ENCODE results near the gene RAD51B. TPM values are rescaled to one million over a fixed set of nuclear protein-coding genes. Genes with fewer than 3 reads are reported as not detected.

RAD51B gene
- total RNA-seq, 1 experiment from 2014 or later = 16.7 TPM

DNA sequence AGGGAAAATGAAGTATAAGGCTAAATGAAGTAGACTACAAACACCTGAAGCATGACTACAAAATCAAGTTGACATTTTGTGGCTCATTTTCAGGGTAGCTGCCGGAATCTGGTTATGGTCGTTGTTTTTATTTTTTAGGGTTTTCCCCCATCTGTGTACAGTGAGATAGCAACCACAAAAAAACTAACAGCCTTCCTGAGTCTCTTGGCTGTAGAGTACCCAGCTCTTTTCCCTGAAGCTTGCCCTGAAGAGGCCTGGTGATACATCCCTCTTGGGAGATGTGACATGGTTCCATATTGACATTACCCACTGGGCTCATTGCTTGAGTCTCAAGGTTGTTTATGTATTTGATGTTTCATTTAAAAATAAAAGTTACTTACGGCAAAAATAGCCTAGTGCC, 549.3 kb downstream of the RAD51B start:
- H3K18ac ChIP-seq (ENCODE audit: insufficient read length, low read depth, low read length) = no peak overlapping the region
- H3K79me1 ChIP-seq (ENCODE audit: insufficient read depth, low read depth, low read length, poor library complexity, severe bottlenecking) = no peaks in the 10 kb centered on the region
- H3K14ac ChIP-seq (ENCODE audit: insufficient read depth, low read length) = no peak overlapping the region
- no peak overlapping the region for H4K5ac ChIP-seq (ENCODE audit: insufficient read length, low read depth, low read length)
- no peak overlapping the region for H3K9ac ChIP-seq (ENCODE audit: extremely low read depth, insufficient read length, low read length)
- H3K9me3 Mint-ChIP-seq = 0 out of 5 replicates have a peak, but pooled peaks cover 0 to 3% of the 10 kb centered on the region in 2 experiments
- H2BK5ac ChIP-seq (ENCODE audit: insufficient read length, low read length) = no peak overlapping the region
- no peak overlapping the region for H3T11ph ChIP-seq (ENCODE audit: low read length)
- no peaks in the 10 kb centered on the region for H3K79me2 ChIP-seq (ENCODE audit: insufficient read depth, low read length)
- no peak overlapping the region for H4K91ac ChIP-seq (ENCODE audit: insufficient read length, low read depth, low read length)
- no peaks in the 10 kb centered on the region for H3K9me3 ChIP-seq (ENCODE audit: control insufficient read depth, low read depth, low read length)
- H4K20me1 ChIP-seq (ENCODE audit: control insufficient read depth, insufficient read depth, insufficient read length) = no peaks in the 10 kb centered on the region
- no peak overlapping the region for H2AFZ ChIP-seq (ENCODE audit: low read length)
- H2BK20ac ChIP-seq (ENCODE audit: low read depth, low read length, poor library complexity, severe bottlenecking) = no peak overlapping the region
- H3K4me1 ChIP-seq (ENCODE audit: insufficient read depth, low read length) = peaks cover 6% of the 10 kb centered on the region; the same call in 1 of the 2 replicates
- no peak overlapping the region for H3K23ac ChIP-seq (ENCODE audit: insufficient read length, low read depth, low read length)
- H3K56ac ChIP-seq (ENCODE audit: insufficient read length, low read depth, low read length) = no peak overlapping the region
- no peak overlapping the region for H3K4me3 Mint-ChIP-seq
- H3K27ac Mint-ChIP-seq = no peak overlapping the region
- no peak overlapping the region for H3K4ac ChIP-seq (ENCODE audit: low read depth, low read length)
- DNase-seq = no peak
- peaks cover 30 to 32% of the 10 kb centered on the region in 2 experiments for H3K4me1 Mint-ChIP-seq
- no peak overlapping the region for H2BK120ac ChIP-seq (ENCODE audit: low read depth, low read length, poor library complexity, severe bottlenecking)
- no peak overlapping the region for H2BK15ac ChIP-seq (ENCODE audit: low read depth, low read length)
- H4K8ac ChIP-seq (replicated peaks; ENCODE audit: insufficient read length, low read depth, low read length) = no peak overlapping the region
- H3K36me3 Mint-ChIP-seq (ENCODE audit: insufficient read depth in 1 of 3, low read depth in 3 of 3) = no peaks in the 10 kb centered on the region
- TF ChIP-seq, protein P1, sequence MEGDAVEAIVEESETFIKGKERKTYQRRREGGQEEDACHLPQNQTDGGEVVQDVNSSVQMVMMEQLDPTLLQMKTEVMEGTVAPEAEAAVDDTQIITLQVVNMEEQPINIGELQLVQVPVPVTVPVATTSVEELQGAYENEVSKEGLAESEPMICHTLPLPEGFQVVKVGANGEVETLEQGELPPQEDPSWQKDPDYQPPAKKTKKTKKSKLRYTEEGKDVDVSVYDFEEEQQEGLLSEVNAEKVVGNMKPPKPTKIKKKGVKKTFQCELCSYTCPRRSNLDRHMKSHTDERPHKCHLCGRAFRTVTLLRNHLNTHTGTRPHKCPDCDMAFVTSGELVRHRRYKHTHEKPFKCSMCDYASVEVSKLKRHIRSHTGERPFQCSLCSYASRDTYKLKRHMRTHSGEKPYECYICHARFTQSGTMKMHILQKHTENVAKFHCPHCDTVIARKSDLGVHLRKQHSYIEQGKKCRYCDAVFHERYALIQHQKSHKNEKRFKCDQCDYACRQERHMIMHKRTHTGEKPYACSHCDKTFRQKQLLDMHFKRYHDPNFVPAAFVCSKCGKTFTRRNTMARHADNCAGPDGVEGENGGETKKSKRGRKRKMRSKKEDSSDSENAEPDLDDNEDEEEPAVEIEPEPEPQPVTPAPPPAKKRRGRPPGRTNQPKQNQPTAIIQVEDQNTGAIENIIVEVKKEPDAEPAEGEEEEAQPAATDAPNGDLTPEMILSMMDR (conservative IDR thresholded peaks at IDR 0.05) = no peak
- H3K23me2 ChIP-seq (ENCODE audit: insufficient read length, low read depth, low read length, poor library complexity, severe bottlenecking) = no peaks in the 10 kb centered on the region
- no peak overlapping the region for H3K27ac ChIP-seq (ENCODE audit: insufficient read length, low read depth, low read length)
- peaks cover 57% of the 10 kb centered on the region for H3K27me3 Mint-ChIP-seq (ENCODE audit: low read depth)
- WGBS (ENCODE audit: extremely low coverage, insufficient read length, low lambda C conversion rate) = no CpG with 5 or more reads among the region's 3 CpGs
- H3K27me3 ChIP-seq (ENCODE audit: insufficient read depth, low read length) = no peaks in the 10 kb centered on the region; the same call in 1 of the 2 replicates
- H2AK5ac ChIP-seq (ENCODE audit: insufficient read length, low read length) = no peak overlapping the region
- no peak overlapping the region for H3K4me2 ChIP-seq (ENCODE audit: insufficient read depth, insufficient read length, low read length)
- H2BK12ac ChIP-seq (ENCODE audit: insufficient read length, low read depth, low read length) = no peak overlapping the region
